Bronchus fibroblast of lung (primary cell): Measurements from ENCODE around the gene TMEM127. TPM values are rescaled to one million over a fixed set of nuclear protein-coding genes. Genes with fewer than 3 reads are reported as not detected.

Source experiments
- total RNA-seq: library from RNA; depleted of rRNA; stranded (reverse); fragments of >200 nt; gene quantifications from 2 replicates; pipeline ENCODE4 v1.2.3, GENCODE V29; 2015

Gene TMEM127, protein sequence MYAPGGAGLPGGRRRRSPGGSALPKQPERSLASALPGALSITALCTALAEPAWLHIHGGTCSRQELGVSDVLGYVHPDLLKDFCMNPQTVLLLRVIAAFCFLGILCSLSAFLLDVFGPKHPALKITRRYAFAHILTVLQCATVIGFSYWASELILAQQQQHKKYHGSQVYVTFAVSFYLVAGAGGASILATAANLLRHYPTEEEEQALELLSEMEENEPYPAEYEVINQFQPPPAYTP
- total RNA-seq: 19.6 and 21.9 TPM in 2 replicates

GRCh38 chr2:96265840-96266679 is at the start of gene TMEM127, which contains the start of gene CIAO1:
TSS of gene TMEM127 (minus strand) at chr2:96265997. CDS start at chr2:96265381, 616 bp downstream.
TSS of gene CIAO1 (plus strand) at chr2:96266225. CDS start at chr2:96266351, 126 bp downstream.

DNA sequence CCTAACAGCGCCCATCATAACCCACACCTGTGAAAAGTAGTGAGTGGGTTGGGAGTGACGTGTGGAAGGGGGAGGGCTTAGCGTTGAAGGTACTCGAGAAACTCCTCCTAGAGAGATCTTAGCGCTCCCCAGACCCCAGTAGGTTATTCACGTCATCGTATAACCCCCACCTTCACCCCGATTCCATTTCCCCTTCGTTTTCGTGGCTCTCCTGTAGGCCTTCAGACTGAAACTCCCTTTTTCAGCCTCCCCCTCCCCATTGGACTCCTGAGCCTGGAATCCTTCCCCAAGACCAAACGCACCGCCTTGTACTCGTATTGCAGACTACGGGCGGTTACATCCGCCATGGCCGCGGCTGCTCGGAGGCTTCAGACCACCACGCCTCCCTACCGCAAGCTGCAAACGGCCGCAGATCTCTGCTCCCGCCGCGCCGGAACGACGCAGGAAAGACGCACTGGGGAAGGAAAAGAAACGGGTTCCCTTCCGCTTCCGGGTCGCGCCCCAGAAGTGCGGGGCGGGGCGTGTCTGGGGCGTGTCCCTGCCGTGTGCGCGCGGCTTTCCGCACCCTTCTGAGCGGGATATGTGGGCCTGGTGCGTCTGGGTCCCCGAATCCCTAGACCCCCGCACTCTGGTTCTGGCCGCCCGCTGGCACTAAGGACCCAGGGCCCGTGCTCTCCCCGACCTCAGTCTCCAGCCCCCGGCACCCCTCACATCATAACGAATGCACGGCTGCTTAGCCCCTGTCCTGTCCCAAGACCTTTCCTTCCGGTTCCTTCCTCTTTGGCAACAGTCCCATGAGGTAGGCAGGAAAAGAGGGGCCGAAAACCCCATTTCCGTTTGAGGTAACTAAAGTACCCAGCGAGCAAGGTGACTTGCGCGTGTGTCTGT is 39.5 kb upstream of the TMEM127 start, which contains the start of gene SNRNP200:
Gene SNRNP200 (minus strand): TSS at position 456 of the 888 bp plus-strand sequence. CDS start 109 bp downstream, at position 347.

DNA sequence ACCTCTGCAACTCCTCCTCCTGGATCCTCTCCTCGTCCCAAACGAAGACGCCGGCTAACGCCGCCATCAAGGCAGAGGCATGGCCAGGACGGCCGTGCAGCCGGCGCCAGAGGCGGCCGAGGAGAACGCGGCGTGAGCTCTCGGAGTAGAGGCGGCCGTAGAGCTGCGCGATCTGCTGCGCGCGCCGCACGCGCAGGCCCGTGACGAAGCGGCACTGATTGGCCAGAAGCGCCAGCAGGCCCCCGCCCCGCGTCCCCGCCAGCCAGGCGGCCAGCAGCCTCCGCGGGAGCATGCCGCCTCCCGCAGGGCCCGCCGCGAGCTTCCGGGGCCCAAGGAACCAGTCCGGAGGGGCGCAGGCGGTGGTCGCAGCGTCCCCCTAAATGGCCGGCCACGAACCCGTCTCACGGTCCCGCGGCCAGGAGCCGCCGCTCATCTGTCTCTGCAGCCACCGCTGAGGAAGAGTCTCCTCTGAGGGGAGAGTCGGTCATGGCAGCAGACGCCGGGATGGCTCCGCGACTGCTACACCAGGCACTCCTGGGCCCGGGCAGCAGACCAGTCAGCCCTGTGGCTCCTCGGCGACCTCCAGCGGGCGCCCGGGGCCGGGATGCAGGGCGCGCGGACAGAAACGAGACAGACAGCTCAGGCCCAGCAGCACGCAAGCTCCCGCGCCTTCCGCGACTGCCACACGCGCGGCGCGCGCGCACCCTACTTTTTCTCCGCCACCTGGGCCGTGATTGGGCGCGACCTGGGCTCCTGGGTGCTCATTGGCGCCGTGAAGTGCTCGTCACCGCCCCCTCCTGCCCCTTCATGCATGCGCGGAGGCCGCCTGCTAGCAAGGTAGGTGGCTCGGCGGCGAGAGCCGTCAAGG is 57.4 kb downstream of the TMEM127 start, which contains the start of gene STARD7:
Gene STARD7 (minus strand): TSS at position 685 of the 868 bp plus-strand sequence. CDS start 393 bp downstream, at position 292.

Other genes with a start within 250 kb of the TMEM127 start
- 2.4 and 2.5 TPM in 2 replicates for gene GPAT2, start 231.1 kb downstream of the TMEM127 start, total RNA-seq
- gene ADRA2B, start 149.4 kb downstream of the TMEM127 start, total RNA-seq: not detected in 2 replicates
- not detected in 2 replicates for gene ASTL, start 127.5 kb downstream of the TMEM127 start, total RNA-seq
- gene DUSP2, start 120.6 kb downstream of the TMEM127 start, total RNA-seq: 1.0 and 1.2 TPM in 2 replicates
- 78.0 and 89.3 TPM in 2 replicates for gene STARD7, start 57.2 kb downstream of the TMEM127 start, total RNA-seq
- gene CIAO1, start 228 bp upstream of the TMEM127 start, total RNA-seq: 106 and 116 TPM in 2 replicates
- gene SNRNP200, start 39.5 kb upstream of the TMEM127 start, total RNA-seq: 60.5 and 65.0 TPM in 2 replicates
- 3.7 and 4.2 TPM in 2 replicates for gene ITPRIPL1, start 59.3 kb upstream of the TMEM127 start, total RNA-seq
- gene NCAPH, start 69.8 kb upstream of the TMEM127 start, total RNA-seq: 41.9 and 42.2 TPM in 2 replicates
- not detected in 2 replicates for gene NEURL3, start 239.4 kb upstream of the TMEM127 start, total RNA-seq